Pancreas (tissue), 10 donors: ENCODE measurements around the gene AATK. TPM values are rescaled to one million over a fixed set of nuclear protein-coding genes. Genes with fewer than 3 reads are reported as not detected.
A peak's percentile ranks its signal among the peaks of the same experiment; 100 is the strongest.

Experiments
- ATAC-seq, 4 donors: fragments of 200-7000 bp; cut with Tn5 transposase; one replicate each; pipeline versions ENCODE4 v1.8.0 to v1.9.1; 2020; ENCODE audit warnings: mild to moderate bottlenecking in 4 of 4, moderate library complexity in 4 of 4
- DNase-seq, 6 donors: peaks; one replicate each; pipeline ENCODE4 v3.0.0-alpha.2; 2020
- FAIRE-seq: peaks from 2 replicates; lab custom pipeline; 2012; peaks lifted over from hg19 to GRCh38; lab: Jason Lieb, UNC
- H3K27ac ChIP-seq, 4 donors: fragments of 200-600 bp; sonication (generic); 1 replicate in 3 of 4; 2 replicates in 1 of 4; pipeline versions ENCODE4 v1.5.0 to v1.8.0; 2020
- H3K27me3 ChIP-seq, 4 donors: fragments of 200-600 bp; one replicate each; pipeline ENCODE4 v1.8.0; 2021
- H3K36me3 ChIP-seq, 3 donors: fragments of 200-600 bp; sonication (generic) in 1 of 3; one replicate each; pipeline versions ENCODE4 v1.5.0 to v1.8.0; 2020 to 2021
- H3K4me1 ChIP-seq, 3 donors: fragments of 200-600 bp; one replicate each; pipeline ENCODE4 v1.8.0; 2021
- H3K4me3 ChIP-seq, 4 donors: fragments of 200-600 bp; sonication (generic) in 2 of 4; one replicate each; pipeline versions ENCODE4 v1.5.0 to v1.8.0; 2020 to 2021
- H3K9me3 ChIP-seq, 4 donors: fragments of 200-600 bp; one replicate each; pipeline ENCODE4 v1.8.0; 2021
- WGBS, 2 donors: extraction: QIAGEN DNeasy Blood & Tissue Kit; methylation state at CpG; one replicate each; pipeline ENCODE4 v1.1.7; 2013; 5-methylcytosine and 5-hydroxymethylcytosine counted together
- intact Hi-C, 3 donors: fragments of 100-400 bp; cut with DNase I; formaldehyde crosslinking; loops; one replicate each; pipeline versions ENCODE4 v1.11.1 to v1.14.2; 2022
- polyA plus RNA-seq, 2 donors: library from polyadenylated mRNA; stranded (reverse); fragments of 200-250 nt; gene quantifications; one replicate each; pipeline ENCODE4 v1.2.3, GENCODE V29; 2013
- total RNA-seq, 6 donors: library from RNA; stranded (reverse); fragmentation: NEBNext Ultra II Directional in 4 of 6; extraction: Animal tissue kit (Norgen Biotek cat#: 25700) in 4 of 6; gene quantifications; one replicate each; pipeline versions ENCODE4 v1.2.1 to v1.2.4, GENCODE V29; 2021 to 2023
- TF ChIP-seq, protein P1 (sequence below), 4 donors: fragments of 200-600 bp; sonication (generic) in 3 of 4; IDR thresholded peaks; one replicate each; pipeline versions ENCODE4 v1.5.0 to v1.8.0; 2021; ENCODE audit warnings: antibody characterized with exemption in 4 of 4
- donor health status: healthy with polysubstance abuse.
- donor health status: DM: no; HTN: no; CAD: no; lungs with moderate emphysema.
- donor health status: DM: no; HTN: no; CAD: no.
- donor health status: control.
- donor health status: control.
- donor health status: Bipolar disorder and iron deficiency.
- donor health status: DM: yes; HTN: yes; CAD: no.
- donor health status: DM: no; HTN: no; CAD: no.
- donor health status: DM: no; HTN: no; CAD: no.
- donor health status: DM: yes; HTN: yes; CAD: no.

Gene AATK
- total and polyA plus RNA-seq, 8 donors, result 24.3 to 49.6 (median 30.1) TPM

DNA sequence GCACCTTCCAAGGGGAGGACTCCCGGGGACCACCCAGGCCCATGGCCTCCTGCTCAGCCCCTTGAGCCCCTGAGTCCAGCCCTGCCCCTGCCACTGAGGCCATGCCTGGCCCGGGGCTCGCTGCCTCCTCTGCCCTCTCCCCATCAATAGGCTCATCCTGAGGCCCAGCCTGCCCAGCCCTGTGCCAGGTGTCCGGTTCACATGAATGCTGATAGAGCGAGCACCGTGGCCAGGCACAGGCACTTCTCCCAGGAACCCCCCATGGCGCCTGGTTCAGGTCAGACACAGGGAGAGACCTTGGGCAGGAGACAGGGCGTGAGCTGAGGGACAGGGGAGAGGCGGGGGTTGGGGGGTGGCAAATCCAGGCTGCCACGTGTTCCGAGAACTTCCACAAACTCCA, 3.5 kb downstream of the AATK start:
- 26 to 41% methylated on average over 11 of the region's 11 CpGs for WGBS, 2 donors

DNA sequence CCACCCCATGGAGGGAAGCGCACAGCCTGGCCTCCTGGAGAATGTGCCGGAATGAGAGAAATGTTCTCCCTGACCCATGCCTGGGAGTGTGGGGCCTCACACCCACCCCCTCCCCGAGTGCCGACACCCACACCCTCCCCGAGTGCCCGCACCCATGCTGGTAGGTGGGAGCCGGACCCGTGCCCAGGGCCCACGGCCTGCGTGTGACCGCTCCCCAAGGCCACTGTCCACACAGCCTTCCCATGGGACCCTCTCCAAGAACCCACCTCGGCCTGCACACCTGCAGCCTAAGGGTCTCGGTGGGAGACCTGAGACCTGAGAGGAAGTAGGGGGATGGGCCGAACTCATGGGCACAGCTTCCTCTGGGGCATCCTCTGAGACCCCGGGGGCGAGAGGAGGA, 4.0 kb downstream of the AATK start:
- no peaks in the 10 kb centered on the region for H3K36me3 ChIP-seq
- ATAC-seq, result no peak
- H3K27me3 ChIP-seq, result no peaks in the 10 kb centered on the region
- H3K4me1 ChIP-seq, result peaks cover 0 to 30% (median 22%) of the 10 kb centered on the region in 3 donors
- peak overlapping the region; percentile 48 to 93 (median 68) for H3K27ac ChIP-seq
- TF ChIP-seq, protein P1, sequence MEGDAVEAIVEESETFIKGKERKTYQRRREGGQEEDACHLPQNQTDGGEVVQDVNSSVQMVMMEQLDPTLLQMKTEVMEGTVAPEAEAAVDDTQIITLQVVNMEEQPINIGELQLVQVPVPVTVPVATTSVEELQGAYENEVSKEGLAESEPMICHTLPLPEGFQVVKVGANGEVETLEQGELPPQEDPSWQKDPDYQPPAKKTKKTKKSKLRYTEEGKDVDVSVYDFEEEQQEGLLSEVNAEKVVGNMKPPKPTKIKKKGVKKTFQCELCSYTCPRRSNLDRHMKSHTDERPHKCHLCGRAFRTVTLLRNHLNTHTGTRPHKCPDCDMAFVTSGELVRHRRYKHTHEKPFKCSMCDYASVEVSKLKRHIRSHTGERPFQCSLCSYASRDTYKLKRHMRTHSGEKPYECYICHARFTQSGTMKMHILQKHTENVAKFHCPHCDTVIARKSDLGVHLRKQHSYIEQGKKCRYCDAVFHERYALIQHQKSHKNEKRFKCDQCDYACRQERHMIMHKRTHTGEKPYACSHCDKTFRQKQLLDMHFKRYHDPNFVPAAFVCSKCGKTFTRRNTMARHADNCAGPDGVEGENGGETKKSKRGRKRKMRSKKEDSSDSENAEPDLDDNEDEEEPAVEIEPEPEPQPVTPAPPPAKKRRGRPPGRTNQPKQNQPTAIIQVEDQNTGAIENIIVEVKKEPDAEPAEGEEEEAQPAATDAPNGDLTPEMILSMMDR (IDR thresholded peaks at IDR 0.05), result no peak
- FAIRE-seq, result no peak
- H3K9me3 ChIP-seq, result no peaks in the 10 kb centered on the region
- intact Hi-C loops, result no loop called here
- no peak for DNase-seq
- WGBS, 2 donors, result 70 to 83% methylated on average over 11 to 16 of the region's 16 CpGs
- no peak overlapping the region for H3K4me3 ChIP-seq

More for the DNA sequence above, 3.5 kb downstream of the AATK start:
- Histone ChIP-seq H3K27ac (peak overlapping the region; percentile 48 to 93 (median 88)), H3K4me1 (peaks cover 0 to 30% (median 22%) of the 10 kb centered on the region in 3 donors), H3K4me3 (no peak overlapping the region), H3K9me3 (no peaks in the 10 kb centered on the region), H3K36me3 (no peaks in the 10 kb centered on the region), H3K27me3 (no peaks in the 10 kb centered on the region)
- DNase-seq (peak; percentile 84 to 96 (median 94)), FAIRE-seq (no peak), ATAC-seq (peak; percentile 63 to 74 (median 70))
- TF ChIP-seq, protein P1 (IDR thresholded peaks at IDR 0.05), result no peak
- intact Hi-C loops, result no loop called here

DNA sequence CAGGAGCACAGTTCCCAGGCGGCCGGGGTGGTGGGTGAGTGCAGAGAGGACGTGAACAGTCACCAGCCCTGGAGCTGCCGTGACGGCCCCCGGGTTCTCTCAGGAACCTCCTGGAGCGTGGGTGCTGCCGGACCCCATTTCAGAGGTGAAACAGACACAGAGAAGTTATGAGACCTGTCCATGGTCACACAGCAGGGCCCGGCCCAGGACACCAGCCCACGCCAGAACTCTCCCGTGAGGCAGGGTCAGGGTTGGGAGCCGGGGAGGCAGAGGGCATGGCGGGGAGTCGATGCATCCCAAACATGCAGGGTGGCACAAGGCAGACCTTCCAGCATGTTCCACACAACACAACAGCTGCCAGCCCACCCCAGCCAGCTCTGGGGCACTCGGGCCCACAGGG, 4.5 kb downstream of the AATK start:
- intact Hi-C loops, result no loop called here
- ATAC-seq (no peak), FAIRE-seq (no peak), DNase-seq (peak in 1 of 6 donors; percentile 78)
- peaks cover 0 to 30% (median 22%) of the 10 kb centered on the region in 3 donors for H3K4me1 ChIP-seq
- WGBS, 2 donors, result 96 to 99% methylated on average over 14 to 15 of the region's 15 CpGs
- H3K9me3 ChIP-seq, result no peaks in the 10 kb centered on the region
- H3K27ac ChIP-seq, result peak overlapping the region in 1 of 4 donors; percentile 93
- H3K4me3 ChIP-seq, result no peak overlapping the region
- no peaks in the 10 kb centered on the region for H3K27me3 ChIP-seq
- TF ChIP-seq, protein P1 (IDR thresholded peaks at IDR 0.05), result no peak
- no peaks in the 10 kb centered on the region for H3K36me3 ChIP-seq

DNA sequence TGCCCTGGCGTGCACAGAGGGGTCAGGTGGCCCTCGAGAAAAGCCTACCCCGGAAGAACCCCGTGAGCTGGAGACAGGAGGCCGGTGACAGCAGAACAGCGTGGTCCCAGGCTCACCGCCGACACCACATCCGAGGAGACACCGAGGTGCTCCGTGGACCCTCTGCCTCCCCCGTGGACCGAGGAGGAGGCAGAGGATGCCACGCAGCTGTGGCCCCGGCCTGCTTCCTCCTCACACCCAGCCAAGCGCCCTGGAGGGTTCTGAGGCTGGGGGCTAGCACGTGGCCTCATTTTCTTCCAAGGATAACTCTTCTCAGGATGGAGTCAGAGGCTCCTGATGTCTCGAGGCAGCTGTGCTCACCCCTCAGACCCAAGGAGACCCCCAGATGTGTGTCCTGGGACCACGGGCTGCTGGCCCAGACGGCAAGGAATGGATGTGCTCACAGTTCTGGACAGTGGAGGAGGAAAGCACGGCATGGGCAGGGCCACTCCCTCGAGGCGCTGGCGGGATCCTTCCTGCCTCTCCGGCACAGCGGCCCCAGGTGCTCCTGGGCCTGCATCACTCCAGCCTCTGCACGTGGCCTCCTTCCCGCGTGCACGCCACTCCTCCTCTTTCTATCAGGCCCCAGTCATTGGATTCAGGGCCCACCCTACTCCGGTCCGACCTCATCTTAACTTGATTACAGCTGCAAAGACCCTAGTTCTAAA, 5.1 kb downstream of the AATK start:
- TF ChIP-seq, protein P1 (IDR thresholded peaks at IDR 0.05), result no peak
- H3K27me3 ChIP-seq, result no peaks in the 10 kb centered on the region
- DNase-seq (peak in 5 of 6 donors; percentile 33 to 76 (median 49)), FAIRE-seq (no peak), ATAC-seq (no peak)
- H3K27ac ChIP-seq, result peak overlapping the region in 1 of 4 donors; percentile 3
- peak overlapping the region in 1 of 4 donors; percentile 30 for H3K4me3 ChIP-seq
- H3K9me3 ChIP-seq, result no peaks in the 10 kb centered on the region
- H3K4me1 ChIP-seq, result peaks cover 0 to 30% (median 22%) of the 10 kb centered on the region in 3 donors
- H3K36me3 ChIP-seq, result no peaks in the 10 kb centered on the region
- intact Hi-C loops, result no loop called here
- 71 to 72% methylated on average over 32 of the region's 32 CpGs for WGBS, 2 donors

DNA sequence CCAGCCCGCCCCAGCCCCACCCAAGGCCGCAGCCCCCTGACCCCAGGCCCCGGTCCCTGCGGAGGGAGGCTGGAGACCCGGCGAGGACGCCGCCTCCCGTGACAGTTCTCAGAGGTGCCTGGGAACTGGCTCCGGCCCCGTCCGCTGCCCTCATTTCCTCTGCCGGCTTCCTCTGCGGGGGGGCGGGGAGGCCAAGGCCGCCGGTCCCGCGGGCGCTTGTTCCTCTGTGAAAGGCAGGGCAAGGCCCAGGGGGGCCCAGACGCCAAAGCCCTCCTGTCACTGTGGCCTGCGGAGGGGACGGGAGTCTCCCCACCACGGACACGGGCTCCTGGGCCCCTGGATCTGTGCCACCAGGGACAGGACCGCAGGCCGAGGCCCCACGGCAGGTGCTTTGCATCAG, 5.7 kb downstream of the AATK start:
- peak; percentile 42 to 87 (median 60) for DNase-seq
- ATAC-seq, result peak in 3 of 4 donors; percentile 3 to 24 (median 14)
- Histone ChIP-seq H3K4me1 (peaks cover 0 to 30% (median 22%) of the 10 kb centered on the region in 3 donors), H3K36me3 (no peaks in the 10 kb centered on the region), H3K9me3 (no peaks in the 10 kb centered on the region), H3K27ac (peak overlapping the region in 1 of 4 donors; percentile 3), H3K4me3 (peak overlapping the region in 1 of 4 donors; percentile 30), H3K27me3 (no peaks in the 10 kb centered on the region)
- FAIRE-seq, result no peak
- TF ChIP-seq, protein P1 (IDR thresholded peaks at IDR 0.05), result no peak
- WGBS, 2 donors, result 17 to 20% methylated on average over 22 to 28 of the region's 28 CpGs
- intact Hi-C loops, result no loop called here
